Tibial nerve (tissue), 4 donors: ENCODE data around the gene FAM83C. TPM values are rescaled to one million over a fixed set of nuclear protein-coding genes. Genes with fewer than 3 reads are reported as not detected.

Experiments used
- DNase-seq, 2 donors: peaks; one replicate each; pipeline ENCODE4 v3.0.0-alpha.2; 2019; ENCODE audit warnings: low spot score in 2 of 2
- H3K27ac ChIP-seq, 4 donors: fragments of 200-600 bp; sonication (generic) in 3 of 4; one replicate each; pipeline ENCODE4 v1.5.1; 2017 to 2019; ENCODE audit warnings: mild to moderate bottlenecking in 1 of 4
- H3K27me3 ChIP-seq, 2 donors: fragments of 200-600 bp; sonication (generic) in 1 of 2; one replicate each; pipeline versions ENCODE4 v1.5.1 to v1.6.0; 2017 to 2019
- H3K36me3 ChIP-seq, 3 donors: fragments of 200-600 bp; sonication (generic); one replicate each; pipeline ENCODE4 v1.5.1; 2018 to 2019
- H3K4me1 ChIP-seq, 4 donors: fragments of 200-600 bp; sonication (generic) in 3 of 4; one replicate each; pipeline ENCODE4 v1.5.1; 2017 to 2019
- H3K4me3 ChIP-seq, 4 donors: fragments of 200-600 bp; sonication (generic) in 3 of 4; one replicate each; pipeline ENCODE4 v1.5.1; 2017 to 2019; ENCODE audit warnings: mild to moderate bottlenecking in 1 of 4, moderate library complexity in 1 of 4
- H3K9me3 ChIP-seq, 4 donors: fragments of 200-600 bp; sonication (generic) in 3 of 4; one replicate each; pipeline ENCODE4 v1.5.1; 2017 to 2019
- EP300 ChIP-seq, 2 donors: sonication (generic); formaldehyde crosslinking; IDR thresholded peaks; one replicate each; pipeline ENCODE4 v1.6.1; 2017; ENCODE audit warnings: antibody characterized with exemption in 2 of 2, mild to moderate bottlenecking in 1 of 2
- POLR2A ChIP-seq, 2 donors: fragments of 450-650 bp; IDR thresholded peaks; one replicate each; pipeline ENCODE4 v1.6.1; 2017; ENCODE audit warnings: antibody characterized with exemption in 2 of 2, mild to moderate bottlenecking in 2 of 2, moderate library complexity in 2 of 2
- WGBS, 2 donors: methylation state at CpG; one replicate each; pipeline ENCODE4 v1.1.5; 2018; 5-methylcytosine and 5-hydroxymethylcytosine counted together
- total RNA-seq, 4 donors: library from RNA; depleted of rRNA; stranded (reverse); fragments of >200 nt; gene quantifications; one replicate each; pipeline ENCODE4 v1.1.0, GENCODE V29; 2016
- TF ChIP-seq, protein P1 (sequence below), 5 experiments: fragments of 200-600 bp in 3 of 5; fragments of 450-650 bp in 2 of 5; sonication (generic) in 3 of 5; IDR thresholded peaks; one replicate each; pipeline ENCODE4 v1.5.1; 2016 to 2019; ENCODE audit warnings: antibody characterized with exemption in 5 of 5, mild to moderate bottlenecking in 3 of 5, moderate library complexity in 2 of 5

FAM83C gene
- total RNA-seq, 4 donors from 2014 or later = not detected

DNA sequence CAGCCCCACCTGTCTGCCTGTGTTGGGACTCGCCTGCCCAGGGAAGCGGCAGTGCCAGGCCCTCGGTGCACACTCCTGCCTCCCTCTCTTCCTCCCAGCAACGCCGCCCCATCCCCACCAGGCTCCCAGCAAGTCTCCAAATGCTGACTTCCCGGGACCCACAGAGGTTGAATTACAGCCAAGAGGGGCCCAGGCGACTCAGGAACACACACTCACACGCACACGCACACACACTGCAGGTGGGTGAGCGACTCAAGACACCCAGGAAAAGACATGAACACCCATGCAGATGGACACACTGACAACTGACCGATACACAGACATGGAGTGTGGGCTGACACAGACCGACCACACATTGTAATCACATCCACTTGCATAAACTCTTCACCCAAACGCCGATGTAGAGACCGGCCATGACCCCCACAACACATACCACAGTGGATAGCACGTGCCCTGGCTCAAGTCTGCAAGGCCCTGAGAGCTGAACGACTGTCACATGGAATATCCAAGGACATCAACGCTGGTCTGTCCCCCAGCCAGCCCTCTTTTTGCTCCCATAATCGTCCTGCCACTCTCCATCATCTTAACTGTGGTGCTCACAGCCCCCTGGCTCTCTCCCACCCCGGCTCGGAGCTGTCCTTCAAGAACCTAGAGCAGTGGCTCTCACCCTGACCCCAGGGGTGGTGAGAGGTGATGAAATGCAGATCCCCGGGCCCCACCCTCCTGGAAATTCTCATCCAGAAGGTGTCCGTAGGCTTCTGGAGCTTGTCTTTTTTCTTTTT, 470 bp upstream of the FAM83C start:
- Histone ChIP-seq H3K9me3 (no peaks in the 10 kb centered on the region), H3K27me3 (no peaks in the 10 kb centered on the region), H3K4me3 (no peak overlapping the region), H3K4me1 (no peaks in the 10 kb centered on the region), H3K27ac (no peak overlapping the region), H3K36me3 (no peaks in the 10 kb centered on the region)
- DNase-seq = no peak
- no peak for TF ChIP-seq EP300 (IDR thresholded peaks at IDR 0.05)
- TF ChIP-seq, protein P1, sequence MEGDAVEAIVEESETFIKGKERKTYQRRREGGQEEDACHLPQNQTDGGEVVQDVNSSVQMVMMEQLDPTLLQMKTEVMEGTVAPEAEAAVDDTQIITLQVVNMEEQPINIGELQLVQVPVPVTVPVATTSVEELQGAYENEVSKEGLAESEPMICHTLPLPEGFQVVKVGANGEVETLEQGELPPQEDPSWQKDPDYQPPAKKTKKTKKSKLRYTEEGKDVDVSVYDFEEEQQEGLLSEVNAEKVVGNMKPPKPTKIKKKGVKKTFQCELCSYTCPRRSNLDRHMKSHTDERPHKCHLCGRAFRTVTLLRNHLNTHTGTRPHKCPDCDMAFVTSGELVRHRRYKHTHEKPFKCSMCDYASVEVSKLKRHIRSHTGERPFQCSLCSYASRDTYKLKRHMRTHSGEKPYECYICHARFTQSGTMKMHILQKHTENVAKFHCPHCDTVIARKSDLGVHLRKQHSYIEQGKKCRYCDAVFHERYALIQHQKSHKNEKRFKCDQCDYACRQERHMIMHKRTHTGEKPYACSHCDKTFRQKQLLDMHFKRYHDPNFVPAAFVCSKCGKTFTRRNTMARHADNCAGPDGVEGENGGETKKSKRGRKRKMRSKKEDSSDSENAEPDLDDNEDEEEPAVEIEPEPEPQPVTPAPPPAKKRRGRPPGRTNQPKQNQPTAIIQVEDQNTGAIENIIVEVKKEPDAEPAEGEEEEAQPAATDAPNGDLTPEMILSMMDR (IDR thresholded peaks at IDR 0.05) = no peak
- TF ChIP-seq POLR2A (IDR thresholded peaks at IDR 0.05) = no peak
- 66 to 70% methylated on average over 17 to 23 of the region's 23 CpGs for WGBS, 2 donors

- Histone ChIP-seq H3K4me1 (no peaks in the 10 kb centered on the region), H3K27ac (no peak overlapping the region), H3K9me3 (no peaks in the 10 kb centered on the region), H3K36me3 (no peaks in the 10 kb centered on the region), H3K4me3 (no peak overlapping the region), H3K27me3 (no peaks in the 10 kb centered on the region)
- WGBS, 2 donors = 61 to 68% methylated on average over 7 of the region's 7 CpGs
- no peak for TF ChIP-seq POLR2A (IDR thresholded peaks at IDR 0.05)
- TF ChIP-seq, protein P1 (IDR thresholded peaks at IDR 0.05) = no peak
- no peak for DNase-seq
Observed at GRCh38 chr20:35290887-35291417, 1.3 kb downstream of the FAM83C start.

DNA sequence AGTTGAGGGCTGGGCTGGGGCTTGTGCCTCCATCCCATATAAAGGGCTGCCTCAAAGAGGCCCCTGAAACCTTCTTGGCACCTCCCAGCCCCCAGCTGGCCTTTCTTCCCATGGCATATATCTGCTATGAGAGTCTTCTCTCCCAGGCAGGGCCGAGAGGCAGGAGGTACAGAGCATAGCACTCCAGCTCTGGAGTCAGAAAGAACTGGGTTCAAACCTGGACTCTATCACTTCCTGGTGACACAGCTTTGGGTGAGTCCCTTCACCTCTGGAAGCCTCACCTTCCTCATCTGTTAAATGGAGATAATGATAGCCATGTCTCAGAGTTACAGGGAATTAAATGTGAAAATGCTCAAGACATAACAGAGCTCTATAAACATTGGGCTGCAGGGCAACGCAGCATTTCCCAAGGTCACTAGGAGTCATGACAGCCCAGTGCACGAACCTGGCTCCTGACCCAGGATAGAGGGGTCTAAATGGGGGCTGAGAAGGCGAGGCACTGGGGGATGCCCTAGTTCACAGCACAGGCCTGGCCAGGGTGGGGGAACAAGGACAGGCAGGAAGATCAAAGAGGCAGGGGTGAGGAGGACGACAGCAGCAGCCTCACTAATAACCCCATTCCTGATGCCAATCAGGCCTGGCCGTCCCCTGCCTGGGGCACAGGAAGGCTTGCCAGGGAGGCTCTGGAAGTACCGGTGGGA, 1.9 kb downstream of the FAM83C start:
- WGBS, 2 donors = 44 to 55% methylated on average over 5 to 7 of the region's 7 CpGs
- H3K27ac ChIP-seq = no peak overlapping the region
- no peak for DNase-seq
- no peaks in the 10 kb centered on the region for H3K4me1 ChIP-seq
- no peaks in the 10 kb centered on the region for H3K27me3 ChIP-seq
- no peaks in the 10 kb centered on the region for H3K36me3 ChIP-seq
- H3K9me3 ChIP-seq = no peaks in the 10 kb centered on the region
- no peak for TF ChIP-seq POLR2A (IDR thresholded peaks at IDR 0.05)
- TF ChIP-seq, protein P1 (IDR thresholded peaks at IDR 0.05) = no peak
- TF ChIP-seq EP300 (IDR thresholded peaks at IDR 0.05) = no peak
- no peak overlapping the region for H3K4me3 ChIP-seq

- no peak for DNase-seq
- H3K27me3 ChIP-seq = no peaks in the 10 kb centered on the region
- H3K4me3 ChIP-seq = no peak overlapping the region
- no peak overlapping the region for H3K27ac ChIP-seq
- no peaks in the 10 kb centered on the region for H3K36me3 ChIP-seq
- H3K9me3 ChIP-seq = no peaks in the 10 kb centered on the region
- H3K4me1 ChIP-seq = peaks cover 0 to 9% (median 5%) of the 10 kb centered on the region in 4 donors
- TF ChIP-seq EP300 (IDR thresholded peaks at IDR 0.05) (no peak), POLR2A (IDR thresholded peaks at IDR 0.05) (no peak)
- TF ChIP-seq, protein P1 (IDR thresholded peaks at IDR 0.05) = no peak
- 81 to 83% methylated on average over 17 to 18 of the region's 19 CpGs for WGBS, 2 donors
Observed at GRCh38 chr20:35288325-35289060, 3.7 kb downstream of the FAM83C start.
